Muscle layer of duodenum (tissue), 2 donors: ENCODE measurements around the gene KRTAP1-3.
"Not testable (repeated sequence)": the region's sequence is repeated elsewhere in the genome, so short reads cannot be mapped to it uniquely, and the experiment has no call there.

Experiments
- H3K27ac ChIP-seq: one replicate; pipeline ENCODE4 v1.7.0; 2013; ENCODE audit warnings: mild to moderate bottlenecking, low read length
- H3K27me3 ChIP-seq: one replicate; pipeline ENCODE4 v1.7.0; 2013; ENCODE audit warnings: low read depth, mild to moderate bottlenecking, control low read depth, low read length
- H3K36me3 ChIP-seq, 2 donors: one replicate each; pipeline ENCODE4 v1.7.0; 2013; ENCODE audit warnings: low read length in 2 of 2, control low read depth in 1 of 2, mild to moderate bottlenecking in 1 of 2; ENCODE audit not compliant: insufficient read depth in 2 of 2, control insufficient read depth in 1 of 2
- H3K4me1 ChIP-seq, 2 donors: one replicate each; pipeline ENCODE4 v1.7.0; 2013; ENCODE audit warnings: low read length in 2 of 2, mild to moderate bottlenecking in 2 of 2, control low read depth in 1 of 2, moderate library complexity in 1 of 2; ENCODE audit not compliant: insufficient read depth in 2 of 2, control insufficient read depth in 1 of 2
- H3K4me3 ChIP-seq, 2 donors: one replicate each; pipeline ENCODE4 v1.7.0; 2013; ENCODE audit warnings: low read length in 2 of 2, low read depth in 1 of 2, mild to moderate bottlenecking in 1 of 2
- H3K9me3 ChIP-seq, 2 donors: one replicate each; pipeline ENCODE4 v1.7.0; 2013; ENCODE audit warnings: low read length in 2 of 2, control low read depth in 1 of 2, mild to moderate bottlenecking in 1 of 2; ENCODE audit not compliant: control insufficient read depth in 1 of 2
- donor health status: healthy.

The KRTAP1-3 gene, protein sequence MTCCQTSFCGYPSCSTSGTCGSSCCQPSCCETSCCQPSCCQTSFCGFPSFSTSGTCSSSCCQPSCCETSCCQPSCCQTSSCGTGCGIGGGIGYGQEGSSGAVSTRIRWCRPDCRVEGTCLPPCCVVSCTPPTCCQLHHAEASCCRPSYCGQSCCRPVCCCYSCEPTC

DNA sequence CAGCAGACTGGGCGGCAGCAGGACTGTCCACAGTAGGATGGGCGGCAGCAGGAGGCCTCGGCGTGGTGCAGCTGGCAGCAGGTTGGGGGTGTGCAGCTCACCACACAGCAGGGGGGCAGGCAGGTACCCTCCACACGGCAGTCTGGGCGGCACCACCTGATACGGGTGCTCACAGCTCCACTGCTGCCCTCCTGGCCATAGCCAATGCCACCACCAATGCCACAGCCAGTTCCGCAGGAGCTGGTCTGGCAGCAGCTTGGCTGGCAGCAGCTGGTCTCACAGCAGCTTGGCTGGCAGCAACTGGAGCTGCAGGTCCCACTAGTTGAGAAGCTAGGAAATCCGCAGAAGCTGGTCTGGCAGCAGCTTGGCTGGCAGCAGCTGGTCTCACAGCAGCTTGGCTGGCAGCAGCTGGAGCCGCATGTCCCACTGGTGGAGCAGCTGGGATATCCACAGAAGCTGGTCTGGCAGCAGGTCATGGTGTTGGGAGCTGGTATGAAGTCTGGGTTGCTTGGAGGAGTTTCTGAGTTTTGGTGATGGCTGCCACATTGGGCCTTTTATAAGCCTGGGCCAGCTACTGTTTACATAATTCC lies at the start of gene KRTAP1-3:
KRTAP1-3 (minus strand) TSS at position 529 of the 590 bp plus-strand sequence; CDS start at position 476, 53 bp downstream.
- not testable (repeated sequence) for H3K27me3 ChIP-seq, H3K4me3 ChIP-seq, H3K27ac ChIP-seq, H3K9me3 ChIP-seq, H3K36me3 ChIP-seq, H3K4me1 ChIP-seq

DNA sequence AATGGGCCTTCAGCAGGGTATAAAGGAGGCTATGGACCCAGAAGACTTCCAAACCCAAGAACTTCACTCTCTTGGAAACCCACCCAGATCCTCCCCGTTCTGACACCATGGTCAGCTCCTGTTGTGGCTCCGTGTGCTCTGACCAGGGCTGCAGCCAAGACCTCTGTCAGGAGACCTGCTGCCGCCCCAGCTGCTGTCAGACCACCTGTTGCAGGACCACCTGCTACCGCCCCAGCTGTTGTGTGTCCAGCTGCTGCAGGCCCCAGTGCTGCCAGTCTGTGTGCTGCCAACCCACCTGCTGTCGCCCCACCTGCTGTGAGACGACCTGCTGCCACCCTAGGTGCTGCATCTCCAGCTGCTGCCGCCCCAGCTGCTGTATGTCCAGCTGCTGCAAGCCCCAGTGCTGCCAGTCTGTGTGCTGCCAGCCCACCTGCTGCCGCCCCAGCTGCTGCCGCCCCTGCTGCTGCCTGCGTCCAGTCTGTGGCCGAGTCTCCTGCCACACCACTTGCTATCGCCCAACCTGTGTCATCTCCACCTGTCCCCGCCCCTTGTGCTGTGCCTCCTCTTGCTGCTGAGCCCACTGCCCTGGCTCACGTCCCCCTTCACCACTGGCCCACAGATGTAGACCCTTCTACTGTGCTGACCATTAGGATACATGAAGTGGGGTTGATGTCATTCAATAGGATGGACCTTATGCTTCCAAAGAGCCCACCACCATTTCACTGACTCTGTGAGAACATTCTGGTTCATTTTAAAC lies 49.6 kb upstream of the KRTAP1-3 start, which contains the start of gene KRTAP4-7:
KRTAP4-7 (plus strand) TSS at position 51 of the 757 bp plus-strand sequence; CDS start at position 108, 57 bp downstream.
- H3K4me3 ChIP-seq, H3K27ac ChIP-seq, H3K4me1 ChIP-seq, H3K27me3 ChIP-seq, H3K9me3 ChIP-seq, H3K36me3 ChIP-seq: not testable (repeated sequence)

DNA sequence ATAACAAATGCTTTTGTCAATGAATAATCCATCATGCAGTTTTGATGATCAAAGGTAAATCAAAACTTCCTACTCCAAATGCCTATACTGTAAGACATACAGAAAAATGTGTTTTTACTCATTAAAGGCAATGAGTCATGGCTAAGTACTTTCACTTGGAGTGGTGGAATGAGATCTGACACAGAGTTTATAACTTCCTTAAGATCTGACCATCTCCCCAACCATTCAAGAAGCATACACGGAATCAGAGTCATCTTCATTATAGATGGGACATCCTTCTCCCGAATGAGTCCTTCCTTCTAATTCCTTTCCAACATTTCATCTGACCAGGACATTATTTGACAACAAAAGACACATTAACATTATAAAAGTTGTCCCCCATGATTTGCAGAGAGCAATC lies 48.8 kb upstream of the KRTAP1-3 start:
- not testable (repeated sequence) for H3K9me3 ChIP-seq, H3K27ac ChIP-seq, H3K27me3 ChIP-seq, H3K36me3 ChIP-seq, H3K4me1 ChIP-seq, H3K4me3 ChIP-seq

DNA sequence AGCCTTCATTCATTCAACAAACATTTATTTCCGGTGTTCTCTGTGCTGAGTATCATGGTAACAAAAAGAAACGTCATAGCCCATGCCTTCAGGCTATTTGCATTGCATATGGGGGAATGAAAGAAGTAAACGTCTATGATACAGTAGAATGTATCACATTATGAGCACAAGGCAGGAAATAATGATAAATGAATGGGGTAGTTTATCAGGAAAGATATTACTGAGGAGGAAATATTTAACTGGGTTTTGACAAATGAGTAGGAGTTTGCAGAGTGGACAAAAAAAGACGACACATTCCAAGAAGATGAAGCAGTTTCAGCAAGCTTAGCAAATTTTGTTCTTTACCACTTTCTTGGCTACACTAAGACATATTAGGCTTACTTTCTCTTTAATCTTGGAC lies 48.0 kb upstream of the KRTAP1-3 start:
- Histone ChIP-seq H3K4me3 (no peak overlapping the region), H3K4me1 (no peaks in the 10 kb centered on the region), H3K27ac (no peak overlapping the region), H3K9me3 (no peaks in the 10 kb centered on the region), H3K36me3 (no peaks in the 10 kb centered on the region), H3K27me3 (no peaks in the 10 kb centered on the region)

DNA sequence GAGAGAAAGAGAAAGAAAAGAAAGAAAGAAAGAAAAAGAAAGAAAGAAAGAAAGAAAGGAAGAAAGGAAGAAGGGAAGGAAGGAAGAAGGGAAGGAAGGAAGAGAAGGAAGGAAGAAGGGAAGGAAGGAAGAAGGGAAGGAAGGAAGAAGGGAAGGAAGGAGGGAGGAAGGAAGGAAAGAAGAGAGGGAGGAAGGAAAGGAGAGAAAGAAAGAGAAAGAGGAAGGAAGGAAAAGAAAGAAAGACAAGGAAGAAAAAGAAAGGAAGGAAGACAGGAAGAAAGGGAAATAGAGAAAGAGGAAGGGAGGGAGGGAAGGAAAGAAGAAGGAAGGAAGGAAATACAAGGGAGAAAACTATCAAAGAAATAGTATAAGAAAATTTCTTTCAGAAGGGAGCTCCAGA lies 42.1 kb upstream of the KRTAP1-3 start:
- Histone ChIP-seq H3K36me3 (no peaks in the 10 kb centered on the region), H3K27me3 (no peaks in the 10 kb centered on the region), H3K4me3 (no peak overlapping the region), H3K27ac (no peak overlapping the region), H3K4me1 (no peaks in the 10 kb centered on the region), H3K9me3 (no peaks in the 10 kb centered on the region)

DNA sequence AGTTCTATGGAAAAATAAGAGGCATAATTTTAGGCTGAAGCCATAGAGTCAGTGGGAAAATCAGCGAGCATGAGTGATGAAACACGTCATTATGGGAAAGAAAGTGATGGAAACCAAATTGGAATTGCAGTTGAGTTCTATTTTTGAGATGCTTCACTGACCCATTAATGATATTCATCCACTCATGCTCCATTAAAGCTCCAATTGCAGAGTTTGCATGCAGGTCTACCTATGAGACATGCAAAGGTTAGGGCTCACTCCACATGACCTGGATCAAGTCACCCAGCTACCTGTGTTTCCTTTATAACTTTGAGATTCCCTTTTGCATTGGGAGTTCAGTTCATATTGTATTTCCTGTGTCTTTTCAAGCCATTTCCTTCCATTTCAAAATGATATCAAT lies 39.0 kb upstream of the KRTAP1-3 start:
- H3K27ac ChIP-seq = no peak overlapping the region
- H3K36me3 ChIP-seq = no peaks in the 10 kb centered on the region
- no peak overlapping the region for H3K4me3 ChIP-seq
- H3K27me3 ChIP-seq = no peaks in the 10 kb centered on the region
- no peaks in the 10 kb centered on the region for H3K9me3 ChIP-seq
- no peaks in the 10 kb centered on the region for H3K4me1 ChIP-seq

DNA sequence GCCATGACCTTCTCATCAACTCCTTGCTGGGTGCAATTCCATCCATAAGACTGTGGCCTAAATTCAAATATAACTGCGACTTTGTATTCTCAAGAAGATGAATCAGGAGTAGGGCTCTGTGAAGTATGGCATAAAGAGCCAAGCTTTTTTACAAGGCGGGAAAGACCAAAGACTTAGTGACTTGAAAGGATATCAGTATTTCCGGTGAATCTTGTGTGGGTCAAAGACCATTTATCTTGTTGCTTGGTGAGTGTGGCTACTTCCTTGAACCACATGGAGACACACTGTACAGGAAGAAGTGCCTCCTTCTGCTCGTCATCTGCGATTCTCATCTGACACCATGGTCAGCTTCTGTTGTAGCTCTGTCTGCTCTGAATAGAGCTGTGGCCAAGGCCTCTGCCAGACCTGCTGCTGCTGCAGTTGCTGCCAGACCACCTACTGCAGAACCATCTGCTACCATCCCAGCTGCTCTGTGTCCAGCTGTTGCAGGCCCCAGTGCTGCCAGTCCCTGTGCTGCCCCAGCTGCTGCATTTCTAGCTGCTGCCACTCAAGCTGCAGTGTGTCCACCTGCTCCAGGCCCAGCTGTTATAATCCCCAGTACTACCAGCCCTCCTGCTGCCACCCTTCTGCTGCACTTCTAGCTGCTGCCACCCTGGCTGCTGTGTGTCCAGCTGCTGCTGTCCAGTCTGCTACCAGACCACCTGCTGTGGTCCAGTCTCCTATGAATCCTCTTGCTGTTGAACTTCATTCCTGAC lies 37.1 kb upstream of the KRTAP1-3 start:
- H3K36me3 ChIP-seq = no peaks in the 10 kb centered on the region
- no peak overlapping the region for H3K27ac ChIP-seq
- no peak overlapping the region for H3K4me3 ChIP-seq
- H3K27me3 ChIP-seq = no peaks in the 10 kb centered on the region
- H3K4me1 ChIP-seq = no peaks in the 10 kb centered on the region
- H3K9me3 ChIP-seq = no peaks in the 10 kb centered on the region

DNA sequence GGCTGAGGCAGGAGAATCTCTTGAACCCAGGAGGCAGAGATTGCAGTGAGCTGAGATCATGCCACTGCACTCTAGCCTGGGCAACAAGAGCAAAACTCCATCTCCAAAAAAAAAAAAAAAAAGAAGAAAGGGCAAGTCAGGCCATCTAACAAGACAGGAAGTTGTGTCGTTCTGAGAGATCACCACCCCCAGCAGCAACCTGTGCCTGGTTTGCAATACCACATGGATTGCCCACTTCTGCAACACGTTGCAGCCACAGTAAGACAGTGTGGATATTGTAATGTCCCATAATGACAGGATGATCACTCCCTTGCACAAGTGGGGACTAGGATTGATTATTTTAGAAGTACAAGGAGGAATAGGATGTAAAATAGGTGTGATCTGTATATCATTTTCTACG lies 34.4 kb upstream of the KRTAP1-3 start:
- H3K27ac ChIP-seq = no peak overlapping the region
- no peaks in the 10 kb centered on the region for H3K9me3 ChIP-seq
- no peaks in the 10 kb centered on the region for H3K36me3 ChIP-seq

DNA sequence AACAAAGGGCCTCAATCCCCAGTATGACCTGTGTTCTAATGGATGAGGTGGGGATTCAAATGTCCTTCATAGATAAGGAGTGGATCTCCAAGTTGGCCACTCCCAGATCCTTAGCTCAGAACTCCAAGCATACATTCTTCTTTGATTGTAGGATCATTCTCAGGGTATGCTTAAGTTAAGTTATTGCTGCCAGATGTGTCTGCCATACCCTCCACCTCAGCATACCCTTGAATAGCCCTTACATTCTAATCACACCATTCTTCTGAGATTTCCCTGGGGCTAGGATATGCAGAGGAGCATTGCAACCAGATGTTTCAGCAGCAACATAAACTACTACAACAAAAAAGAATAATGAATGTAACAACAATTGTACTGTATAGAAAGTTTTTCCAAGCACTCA lies 32.6 kb upstream of the KRTAP1-3 start:
- Histone ChIP-seq H3K27me3 (no peaks in the 10 kb centered on the region), H3K27ac (no peak overlapping the region)

More for the DNA sequence above, 34.4 kb upstream of the KRTAP1-3 start:
- no peaks in the 10 kb centered on the region for H3K4me1 ChIP-seq
- no peaks in the 10 kb centered on the region for H3K27me3 ChIP-seq
- no peak overlapping the region for H3K4me3 ChIP-seq

DNA sequence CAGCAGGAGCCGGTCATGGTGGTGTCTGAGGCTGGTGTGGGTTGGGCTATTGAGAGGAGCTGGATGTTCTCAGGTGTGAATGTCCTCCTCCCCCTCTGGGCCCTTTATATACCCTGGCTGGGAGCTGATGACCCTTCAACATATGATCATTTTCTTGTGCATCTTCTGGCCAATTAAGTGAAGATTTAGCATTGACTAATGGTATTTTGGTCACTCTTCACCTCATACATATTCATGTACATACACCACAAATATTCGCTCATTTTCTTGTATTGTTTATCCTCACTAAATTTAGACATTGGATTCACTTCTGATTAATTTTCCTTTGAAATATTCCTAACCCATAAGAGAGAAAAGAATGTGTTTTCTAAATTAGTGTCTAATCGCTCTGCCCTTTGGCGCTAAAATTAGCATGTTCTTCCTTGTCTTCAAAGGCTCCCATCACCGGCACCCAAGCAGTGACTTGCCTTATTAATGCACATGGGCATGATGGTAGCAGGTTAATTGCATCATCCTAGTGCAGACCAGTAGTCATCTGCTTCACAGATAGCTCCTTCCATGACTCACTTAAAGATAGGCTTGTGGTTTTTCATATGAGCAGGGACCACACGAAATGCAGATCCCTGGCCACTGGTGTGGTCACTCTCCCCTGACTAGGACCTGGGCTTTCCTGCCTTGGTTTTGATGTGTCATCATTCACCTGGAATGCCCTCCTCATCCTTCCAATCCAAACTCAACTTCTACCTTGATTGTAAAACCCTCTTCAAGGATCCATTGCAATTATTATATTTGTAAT lies 31.4 kb upstream of the KRTAP1-3 start, which contains the start of gene KRTAP2-4:
KRTAP2-4 (minus strand) TSS at position 51 of the 796 bp plus-strand sequence; CDS start at position 17, 34 bp downstream.
- Histone ChIP-seq H3K36me3 (peaks cover 0 to 4% of the 10 kb centered on the region in 2 donors), H3K4me1 (no peaks in the 10 kb centered on the region), H3K9me3 (no peaks in the 10 kb centered on the region), H3K27me3 (no peaks in the 10 kb centered on the region), H3K27ac (no peak within 1 kb of the TSS), H3K4me3 (no peak within 1 kb of the TSS)

More for the DNA sequence above, 32.6 kb upstream of the KRTAP1-3 start:
- Histone ChIP-seq H3K9me3 (no peaks in the 10 kb centered on the region), H3K36me3 (no peaks in the 10 kb centered on the region), H3K4me1 (no peaks in the 10 kb centered on the region), H3K4me3 (no peak overlapping the region)
